A673 (cell line): Measurements from ENCODE around the gene AHCY. TPM values are rescaled to one million over a fixed set of nuclear protein-coding genes. Genes with fewer than 3 reads are reported as not detected.
"Not testable (repeated sequence)": the region's sequence is repeated elsewhere in the genome, so short reads cannot be mapped to it uniquely, and the experiment has no call there.

Source experiments
- BruUV-seq: library from RNA; stranded (reverse); fragments of 400-500 nt; replicated peaks from 2 replicates; lab custom pipeline; 2021; lab: Mats Ljungman, UMichigan
- CTCF ChIA-PET: fragments of 300-600 bp; sonication (Branson Sonifier 250); formaldehyde crosslinking; loops from one replicate; lab custom pipeline; 2022; ENCODE audit warnings: antibody characterized with exemption; lab: Charles Lee
- POLR2A ChIA-PET: fragments of 300-600 bp; sonication (Branson Sonifier 250); formaldehyde crosslinking; loops from one replicate; lab custom pipeline; 2022; ENCODE audit warnings: antibody characterized with exemption; ENCODE audit not compliant: low non-redundant PET; lab: Charles Lee
- DNase-seq: peaks from one replicate; pipeline ENCODE4 v3.0.0-alpha.2; 2015; ENCODE audit warnings: low spot score
- H3K27ac ChIP-seq: fragments of 200-600 bp; sonication (generic); 2 replicates; pipeline ENCODE4 v1.5.1; 2016; ENCODE audit warnings: mixed run types, low read depth, mild to moderate bottlenecking, mixed read lengths, antibody characterized with exemption, low read length; ENCODE audit not compliant: poor library complexity, severe bottlenecking
- H3K27me3 ChIP-seq: fragments of 200-600 bp; sonication (generic); replicated peaks from 2 replicates; pipeline ENCODE4 v1.6.1; 2017; ENCODE audit warnings: mixed run types, low read depth, mild to moderate bottlenecking, mixed read lengths, antibody characterized with exemption, low read length; ENCODE audit not compliant: insufficient read depth, poor library complexity
- H3K36me3 ChIP-seq: fragments of 200-600 bp; sonication (generic); 2 replicates; pipeline ENCODE4 v1.6.1; 2016; ENCODE audit warnings: mixed run types, mild to moderate bottlenecking, mixed read lengths, antibody characterized with exemption, low read length; ENCODE audit not compliant: insufficient read depth, poor library complexity, severe bottlenecking
- H3K4me1 ChIP-seq: fragments of 200-600 bp; sonication (generic); 2 replicates; pipeline ENCODE4 v1.6.1; 2017; ENCODE audit warnings: mixed run types, mild to moderate bottlenecking, mixed read lengths, antibody characterized with exemption, low read length; ENCODE audit not compliant: insufficient read depth, poor library complexity, severe bottlenecking
- H3K4me3 ChIP-seq: fragments of 200-600 bp; sonication (generic); 2 replicates; pipeline ENCODE4 v1.5.1; 2016; ENCODE audit warnings: low read depth, mixed run types, mild to moderate bottlenecking, mixed read lengths, low read length; ENCODE audit not compliant: poor library complexity, severe bottlenecking
- H3K9me3 ChIP-seq: fragments of 200-600 bp; sonication (generic); 2 replicates; pipeline ENCODE4 v1.6.1; 2016; ENCODE audit warnings: mixed run types, low read depth, mild to moderate bottlenecking, mixed read lengths, antibody characterized with exemption, low read length; ENCODE audit not compliant: poor library complexity, severe bottlenecking
- EZH2 ChIP-seq: fragments of 200-600 bp; sonication (generic); IDR thresholded peaks from 2 replicates; pipeline ENCODE4 v1.6.1; 2017; ENCODE audit warnings: borderline replicate concordance, low read depth, mild to moderate bottlenecking, mixed read lengths, antibody characterized with exemption, low read length; ENCODE audit not compliant: poor library complexity, severe bottlenecking
- intact Hi-C: fragments of 100-400 bp; cut with micrococcal nuclease; formaldehyde crosslinking; loops from one replicate; pipeline ENCODE4 v1.10.0; 2022; ENCODE audit not compliant: unreplicated experiment
- total RNA-seq: library from RNA; stranded (reverse); gene quantifications from 2 replicates; pipeline ENCODE4 v1.2.3, GENCODE V29; 2021
- TF ChIP-seq, protein P1 (sequence below): fragments of 300-800, 200-600 bp; sonication (generic); conservative IDR thresholded peaks from 2 replicates; pipeline ENCODE4 v1.5.1; 2017; ENCODE audit warnings: low read depth, mild to moderate bottlenecking, antibody characterized with exemption, low read length, moderate library complexity, mixed read lengths

Gene AHCY
- total RNA-seq, 1 experiment from 2014 or later, result 284 TPM

GRCh38 chr20:34345839-34346532 is 42.8 kb upstream of the AHCY start:
- H3K36me3 ChIP-seq, H3K9me3 ChIP-seq, DNase-seq, H3K4me1 ChIP-seq, H3K27me3 ChIP-seq, BruUV-seq, CTCF ChIA-PET, H3K4me3 ChIP-seq, intact Hi-C loops, H3K27ac ChIP-seq: not testable (repeated sequence)
- POLR2A ChIA-PET, result interaction anchor here (0.7 kb wide), 1 partner anchor 156 kb away, joined by 24 read pairs; no protein-coding TSS in a partner anchor

GRCh38 chr20:34345402-34345736 is 42.2 kb upstream of the AHCY start:
- intact Hi-C loops, result no loop called here
- ChIA-PET CTCF (no interaction called here), POLR2A (interaction anchor here (0.6 kb wide), 1 partner anchor 17 kb away, joined by 4 read pairs; the partner anchor contains the start of gene ITCH)
- Histone ChIP-seq H3K4me3 (no peak overlapping the region), H3K36me3 (no peaks in the 10 kb centered on the region), H3K4me1 (no peaks in the 10 kb centered on the region), H3K27me3 (no peaks in the 10 kb centered on the region), H3K9me3 (no peaks in the 10 kb centered on the region), H3K27ac (no peak overlapping the region)
- TF ChIP-seq EZH2, result no peak
- TF ChIP-seq, protein P1, sequence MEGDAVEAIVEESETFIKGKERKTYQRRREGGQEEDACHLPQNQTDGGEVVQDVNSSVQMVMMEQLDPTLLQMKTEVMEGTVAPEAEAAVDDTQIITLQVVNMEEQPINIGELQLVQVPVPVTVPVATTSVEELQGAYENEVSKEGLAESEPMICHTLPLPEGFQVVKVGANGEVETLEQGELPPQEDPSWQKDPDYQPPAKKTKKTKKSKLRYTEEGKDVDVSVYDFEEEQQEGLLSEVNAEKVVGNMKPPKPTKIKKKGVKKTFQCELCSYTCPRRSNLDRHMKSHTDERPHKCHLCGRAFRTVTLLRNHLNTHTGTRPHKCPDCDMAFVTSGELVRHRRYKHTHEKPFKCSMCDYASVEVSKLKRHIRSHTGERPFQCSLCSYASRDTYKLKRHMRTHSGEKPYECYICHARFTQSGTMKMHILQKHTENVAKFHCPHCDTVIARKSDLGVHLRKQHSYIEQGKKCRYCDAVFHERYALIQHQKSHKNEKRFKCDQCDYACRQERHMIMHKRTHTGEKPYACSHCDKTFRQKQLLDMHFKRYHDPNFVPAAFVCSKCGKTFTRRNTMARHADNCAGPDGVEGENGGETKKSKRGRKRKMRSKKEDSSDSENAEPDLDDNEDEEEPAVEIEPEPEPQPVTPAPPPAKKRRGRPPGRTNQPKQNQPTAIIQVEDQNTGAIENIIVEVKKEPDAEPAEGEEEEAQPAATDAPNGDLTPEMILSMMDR, result no peak
- no TSS peak for BruUV-seq
- no peak for DNase-seq

DNA sequence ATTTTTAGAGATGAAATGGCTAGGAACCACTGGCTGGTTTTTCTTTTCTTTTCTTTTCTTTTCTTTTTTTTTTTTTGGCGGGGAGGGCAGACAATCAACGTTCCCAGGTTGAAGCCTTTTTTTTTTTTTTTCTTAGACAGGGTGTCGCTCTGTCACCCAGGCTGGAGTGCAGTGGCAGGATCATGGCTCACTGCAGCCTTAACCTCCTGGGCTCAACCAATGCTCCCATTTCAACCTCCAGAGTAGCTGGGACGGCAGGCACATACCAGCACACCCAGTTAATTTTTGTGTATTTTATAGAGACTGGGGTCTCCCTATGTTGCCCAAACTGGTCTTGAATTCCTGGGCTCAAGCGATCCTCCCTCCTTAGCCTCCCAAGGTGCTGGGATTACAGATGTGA is 41.1 kb upstream of the AHCY start:
- TF ChIP-seq, protein P1, result no peak
- TF ChIP-seq EZH2, result no peak
- ChIA-PET CTCF (no interaction called here), POLR2A (no interaction called here)
- no peaks in the 10 kb centered on the region for H3K36me3 ChIP-seq
- DNase-seq, result no peak
- H3K4me3 ChIP-seq, result no peak overlapping the region
- intact Hi-C loops, result no loop called here
- H3K9me3 ChIP-seq, result no peaks in the 10 kb centered on the region
- no peaks in the 10 kb centered on the region for H3K4me1 ChIP-seq
- H3K27ac ChIP-seq, result no peak overlapping the region
- no TSS peak for BruUV-seq
- H3K27me3 ChIP-seq, result no peaks in the 10 kb centered on the region
